Ishikawa (cell line): ENCODE data around the gene OPHN1.

Experiments
- CEBPB ChIP-seq: IDR thresholded peaks from 2 replicates; pipeline ENCODE4 v1.6.1; 2012
- CREB1 ChIP-seq: IDR thresholded peaks from 2 replicates; pipeline ENCODE4 v1.6.1; 2012; ENCODE audit warnings: low read depth
- EGR1 ChIP-seq: IDR thresholded peaks from 2 replicates; pipeline ENCODE4 v1.6.1; 2012
- EP300 ChIP-seq: IDR thresholded peaks from 2 replicates; pipeline ENCODE4 v1.6.1; 2012; ENCODE audit warnings: borderline replicate concordance
- FOXM1 ChIP-seq: IDR thresholded peaks from 2 replicates; pipeline ENCODE4 v1.6.1; 2012; ENCODE audit warnings: low read depth, borderline replicate concordance
- NFIC ChIP-seq: IDR thresholded peaks from 2 replicates; pipeline ENCODE4 v1.6.1; 2012
- RAD21 ChIP-seq: IDR thresholded peaks from 2 replicates; pipeline ENCODE4 v1.6.1; 2012; ENCODE audit warnings: low read depth
- TAF1 ChIP-seq: IDR thresholded peaks from 2 replicates; pipeline ENCODE4 v1.6.1; 2012; ENCODE audit warnings: low read depth, mild to moderate bottlenecking
- TCF12 ChIP-seq: IDR thresholded peaks from 2 replicates; pipeline ENCODE4 v1.6.1; 2012; ENCODE audit warnings: low read depth
- TEAD4 ChIP-seq: IDR thresholded peaks from 2 replicates; pipeline ENCODE4 v1.6.1; 2012
- YY1 ChIP-seq: IDR thresholded peaks from 2 replicates; pipeline ENCODE4 v1.6.1; 2012; ENCODE audit warnings: low read depth
- ZBTB7A ChIP-seq: IDR thresholded peaks from 2 replicates; pipeline ENCODE4 v1.6.1; 2012; ENCODE audit warnings: low read depth
- TF ChIP-seq, protein P1 (sequence below): IDR thresholded peaks from 2 replicates; pipeline ENCODE4 v1.6.1; 2012
- TF ChIP-seq, protein P2 (sequence below): IDR thresholded peaks from 2 replicates; pipeline ENCODE4 v1.6.1; 2012; ENCODE audit warnings: low read depth, mild to moderate bottlenecking
- TF ChIP-seq, protein P3 (sequence below): IDR thresholded peaks from 2 replicates; pipeline ENCODE4 v1.6.1; 2012

Gene OPHN1

DNA sequence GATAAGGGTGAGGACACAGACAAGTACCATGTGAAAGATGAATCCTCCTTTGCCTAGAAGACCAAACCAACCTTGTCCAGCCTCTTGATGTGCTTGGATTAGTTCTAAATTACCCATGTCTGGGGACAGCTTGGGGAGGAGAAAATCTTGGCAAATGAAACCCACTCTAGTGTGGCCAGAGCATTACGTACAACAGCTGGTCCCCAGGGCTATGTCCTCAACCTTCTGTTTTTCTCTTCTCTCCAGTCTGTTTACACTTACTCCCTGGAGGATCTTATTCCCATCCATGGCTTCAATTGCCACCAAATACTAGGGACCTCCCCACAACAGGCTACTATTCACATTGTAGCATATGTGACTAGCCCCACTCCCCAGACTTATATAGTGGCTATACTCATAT, 384.5 kb downstream of the OPHN1 start:
- TF ChIP-seq TAF1 (no peak), EP300 (no peak), YY1 (no peak), ZBTB7A (no peak), CREB1 (no peak), NFIC (no peak), CEBPB (no peak), TEAD4 (no peak), TCF12 (no peak)

DNA sequence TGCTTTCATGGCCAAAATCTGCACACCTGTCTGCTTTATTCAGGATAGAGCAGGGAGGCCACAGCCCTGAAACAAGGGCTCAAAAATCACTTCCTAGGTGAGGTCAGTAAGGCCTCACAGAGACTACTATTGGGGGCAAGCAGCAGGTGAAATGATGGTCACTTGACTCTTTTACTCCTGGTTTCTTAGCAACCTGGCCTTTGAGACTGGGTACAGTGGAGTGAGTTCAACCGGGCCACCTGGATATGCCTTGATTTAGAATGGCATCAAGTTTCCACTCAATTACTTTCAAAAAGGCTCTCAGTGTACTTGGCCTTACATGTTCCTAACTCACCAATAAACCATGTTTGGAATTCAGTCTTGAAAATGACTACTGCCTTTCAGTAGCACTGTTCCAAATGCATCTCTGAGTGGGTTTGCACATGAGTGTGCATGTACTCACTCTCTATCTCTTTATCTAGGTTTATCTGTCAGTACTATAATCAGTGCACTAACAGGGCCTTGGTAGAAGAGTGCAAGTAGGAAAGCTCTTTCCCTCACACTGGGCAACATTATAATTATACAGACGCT, 388.2 kb downstream of the OPHN1 start:
- no peak for TF ChIP-seq TCF12
- TF ChIP-seq RAD21, result no peak

DNA sequence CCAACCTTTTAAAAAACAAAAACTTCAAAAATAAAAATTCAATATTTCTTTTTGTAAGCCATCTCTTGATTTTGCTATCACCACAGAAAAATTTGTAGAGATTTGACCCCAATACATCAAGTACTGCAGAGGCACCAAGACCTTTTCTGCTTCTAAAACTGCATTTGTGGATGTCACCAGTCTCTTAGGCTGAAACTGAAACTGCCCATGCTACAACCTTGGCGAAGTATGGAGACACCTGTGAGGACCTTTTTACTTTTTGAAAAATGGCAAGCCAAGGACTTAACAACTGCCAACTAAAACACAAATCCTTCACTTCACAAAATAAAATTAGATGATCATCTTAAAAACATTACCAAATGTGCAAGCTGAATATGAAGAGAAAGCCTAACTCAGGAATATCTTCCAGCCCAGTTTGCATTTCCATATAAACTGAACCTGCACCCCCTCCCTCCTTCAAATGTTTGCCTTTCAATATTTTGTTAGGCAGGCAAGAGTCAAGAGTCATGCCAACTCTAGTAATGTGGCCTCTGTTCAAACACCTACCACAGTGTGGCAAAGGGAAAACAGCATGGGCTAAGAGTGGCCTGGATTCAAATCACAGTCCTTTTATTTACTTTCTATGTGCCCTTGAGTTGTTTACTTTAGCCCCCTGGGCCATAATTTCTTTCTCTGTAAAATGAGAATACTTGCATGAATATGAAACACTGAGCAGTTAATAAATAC, 389.4 kb downstream of the OPHN1 start:
- TF ChIP-seq FOXM1 (no peak), CEBPB (no peak), NFIC (no peak), TCF12 (no peak), RAD21 (no peak), EP300 (no peak)
- TF ChIP-seq, protein P1, sequence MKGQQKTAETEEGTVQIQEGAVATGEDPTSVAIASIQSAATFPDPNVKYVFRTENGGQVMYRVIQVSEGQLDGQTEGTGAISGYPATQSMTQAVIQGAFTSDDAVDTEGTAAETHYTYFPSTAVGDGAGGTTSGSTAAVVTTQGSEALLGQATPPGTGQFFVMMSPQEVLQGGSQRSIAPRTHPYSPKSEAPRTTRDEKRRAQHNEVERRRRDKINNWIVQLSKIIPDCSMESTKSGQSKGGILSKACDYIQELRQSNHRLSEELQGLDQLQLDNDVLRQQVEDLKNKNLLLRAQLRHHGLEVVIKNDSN, result no peak

DNA sequence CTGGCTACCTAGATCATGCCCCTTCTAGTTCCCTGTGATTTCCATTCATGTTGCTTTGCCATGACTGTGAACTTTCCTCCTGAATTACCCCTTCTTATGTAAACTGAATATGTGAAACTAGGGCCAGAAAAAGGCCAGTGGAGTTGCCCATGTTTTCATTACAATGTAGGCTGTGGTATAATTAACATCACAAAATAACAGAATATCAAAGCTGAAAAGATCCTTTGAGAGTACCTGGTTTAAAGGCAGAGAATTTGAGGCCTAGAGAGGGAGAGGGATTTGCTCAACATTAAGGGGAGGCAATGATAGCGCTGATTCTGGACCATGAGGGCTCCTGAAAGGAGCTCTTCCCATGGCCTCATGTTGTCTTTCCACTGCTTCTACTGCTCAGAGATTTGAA, 392.2 kb downstream of the OPHN1 start:
- TF ChIP-seq CREB1, result no peak
- no peak for TF ChIP-seq CEBPB
- TF ChIP-seq FOXM1, result no peak
- no peak for TF ChIP-seq TCF12
- TF ChIP-seq TAF1, result no peak
- no peak for TF ChIP-seq EGR1
- TF ChIP-seq, protein P2, sequence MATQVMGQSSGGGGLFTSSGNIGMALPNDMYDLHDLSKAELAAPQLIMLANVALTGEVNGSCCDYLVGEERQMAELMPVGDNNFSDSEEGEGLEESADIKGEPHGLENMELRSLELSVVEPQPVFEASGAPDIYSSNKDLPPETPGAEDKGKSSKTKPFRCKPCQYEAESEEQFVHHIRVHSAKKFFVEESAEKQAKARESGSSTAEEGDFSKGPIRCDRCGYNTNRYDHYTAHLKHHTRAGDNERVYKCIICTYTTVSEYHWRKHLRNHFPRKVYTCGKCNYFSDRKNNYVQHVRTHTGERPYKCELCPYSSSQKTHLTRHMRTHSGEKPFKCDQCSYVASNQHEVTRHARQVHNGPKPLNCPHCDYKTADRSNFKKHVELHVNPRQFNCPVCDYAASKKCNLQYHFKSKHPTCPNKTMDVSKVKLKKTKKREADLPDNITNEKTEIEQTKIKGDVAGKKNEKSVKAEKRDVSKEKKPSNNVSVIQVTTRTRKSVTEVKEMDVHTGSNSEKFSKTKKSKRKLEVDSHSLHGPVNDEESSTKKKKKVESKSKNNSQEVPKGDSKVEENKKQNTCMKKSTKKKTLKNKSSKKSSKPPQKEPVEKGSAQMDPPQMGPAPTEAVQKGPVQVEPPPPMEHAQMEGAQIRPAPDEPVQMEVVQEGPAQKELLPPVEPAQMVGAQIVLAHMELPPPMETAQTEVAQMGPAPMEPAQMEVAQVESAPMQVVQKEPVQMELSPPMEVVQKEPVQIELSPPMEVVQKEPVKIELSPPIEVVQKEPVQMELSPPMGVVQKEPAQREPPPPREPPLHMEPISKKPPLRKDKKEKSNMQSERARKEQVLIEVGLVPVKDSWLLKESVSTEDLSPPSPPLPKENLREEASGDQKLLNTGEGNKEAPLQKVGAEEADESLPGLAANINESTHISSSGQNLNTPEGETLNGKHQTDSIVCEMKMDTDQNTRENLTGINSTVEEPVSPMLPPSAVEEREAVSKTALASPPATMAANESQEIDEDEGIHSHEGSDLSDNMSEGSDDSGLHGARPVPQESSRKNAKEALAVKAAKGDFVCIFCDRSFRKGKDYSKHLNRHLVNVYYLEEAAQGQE, result no peak
- no peak for TF ChIP-seq ZBTB7A
- TF ChIP-seq EP300, result no peak
- no peak for TF ChIP-seq YY1
- TF ChIP-seq, protein P1, result no peak
- TF ChIP-seq TEAD4, result no peak
- TF ChIP-seq RAD21, result no peak
- TF ChIP-seq, protein P3, sequence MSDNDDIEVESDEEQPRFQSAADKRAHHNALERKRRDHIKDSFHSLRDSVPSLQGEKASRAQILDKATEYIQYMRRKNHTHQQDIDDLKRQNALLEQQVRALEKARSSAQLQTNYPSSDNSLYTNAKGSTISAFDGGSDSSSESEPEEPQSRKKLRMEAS, result no peak
- no peak for TF ChIP-seq NFIC

DNA sequence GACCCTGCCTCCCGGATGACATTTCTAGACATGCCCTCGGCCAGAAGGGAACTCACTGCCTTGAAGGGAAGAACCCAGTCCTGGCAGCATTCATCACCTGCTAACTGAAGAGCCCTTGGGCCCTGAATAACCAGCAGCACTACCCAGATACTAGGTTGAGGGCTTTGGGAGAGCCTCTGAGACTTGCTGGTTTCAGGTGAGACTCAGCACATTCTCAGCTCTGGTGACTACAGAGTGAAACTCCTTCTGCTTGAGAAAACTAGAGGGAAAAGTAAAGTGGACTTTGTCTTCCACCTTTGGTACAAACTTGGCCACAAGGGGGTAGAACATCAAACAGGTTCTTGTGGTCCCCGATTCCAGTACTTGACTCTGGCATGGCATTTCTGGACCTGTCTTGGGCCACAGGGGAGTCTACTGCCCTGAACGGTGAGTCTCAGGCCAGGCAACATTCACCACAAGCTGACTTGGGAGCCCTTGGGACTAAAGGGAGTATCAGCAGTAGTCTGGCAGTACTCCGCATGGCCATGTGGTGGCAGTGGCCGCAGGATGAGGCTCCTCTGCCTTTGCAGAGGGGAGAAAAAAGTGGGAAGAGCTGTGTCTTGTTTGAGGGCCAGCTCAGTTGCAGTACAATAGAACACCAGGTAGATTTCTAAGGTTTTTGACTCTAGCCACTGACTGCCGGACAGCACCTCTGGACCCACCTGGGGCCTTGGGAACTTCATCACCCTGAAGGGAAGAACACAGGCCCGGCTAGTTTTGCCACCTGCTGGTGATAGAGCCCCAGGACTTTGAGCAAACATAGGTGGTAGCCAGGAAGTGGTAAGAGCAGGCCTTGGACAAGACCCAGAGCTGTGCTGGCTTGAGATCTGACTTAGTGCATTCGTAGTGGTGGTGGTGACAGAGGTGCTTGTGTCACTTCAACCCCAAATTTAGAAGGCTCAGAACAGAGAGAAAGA, 414.8 kb downstream of the OPHN1 start:
- TF ChIP-seq EP300, result no peak
- no peak for TF ChIP-seq EGR1
- TF ChIP-seq TAF1, result no peak
- TF ChIP-seq NFIC, result no peak
- TF ChIP-seq RAD21, result no peak
- TF ChIP-seq YY1, result no peak
- TF ChIP-seq, protein P3, result no peak
- TF ChIP-seq TCF12, result no peak
- TF ChIP-seq, protein P2, result no peak
- TF ChIP-seq CEBPB, result no peak
- TF ChIP-seq CREB1, result no peak
- TF ChIP-seq, protein P1, result no peak
